Right lobe of liver (tissue), 6 donors: ENCODE results near the gene PROZ. TPM values are rescaled to one million over a fixed set of nuclear protein-coding genes. Genes with fewer than 3 reads are reported as not detected.

Source experiments
- ATAC-seq, 4 donors: fragments of 200-7000 bp; cut with Tn5 transposase; one replicate each; pipeline ENCODE4 v1.9.1; 2020; ENCODE audit warnings: mild to moderate bottlenecking in 4 of 4, moderate library complexity in 4 of 4
- DNase-seq, 3 donors: peaks; one replicate each; pipeline ENCODE4 v3.0.0-alpha.2; 2020
- H3K27ac ChIP-seq, 3 donors: fragments of 200-600 bp; one replicate each; pipeline ENCODE4 v1.8.0; 2022
- H3K27me3 ChIP-seq, 2 donors: fragments of 200-600 bp; one replicate each; pipeline ENCODE4 v1.8.0; 2022
- H3K36me3 ChIP-seq, 4 donors: fragments of 200-600 bp; sonication (generic) in 1 of 4; one replicate each; pipeline versions ENCODE4 v1.5.1 to v1.8.0; 2017 to 2022; ENCODE audit warnings: control low read depth in 1 of 4
- H3K4me1 ChIP-seq, 4 donors: fragments of 200-600 bp; sonication (generic) in 1 of 4; one replicate each; pipeline versions ENCODE4 v1.5.1 to v1.8.0; 2017 to 2022; ENCODE audit warnings: control low read depth in 1 of 4
- H3K4me3 ChIP-seq, 3 donors: fragments of 200-600 bp; one replicate each; pipeline ENCODE4 v1.8.0; 2022
- H3K9me3 ChIP-seq, 4 donors: fragments of 200-600 bp; sonication (generic) in 1 of 4; one replicate each; pipeline versions ENCODE4 v1.5.1 to v1.8.0; 2017 to 2022; ENCODE audit warnings: control low read depth in 1 of 4
- CTCF ChIP-seq, 4 donors: fragments of 200-600 bp in 3 of 4; fragments of 450-650 bp in 1 of 4; IDR thresholded peaks; one replicate each; pipeline versions ENCODE4 v1.5.1 to v1.8.0; 2016 to 2022; ENCODE audit warnings: antibody characterized with exemption in 4 of 4, mild to moderate bottlenecking in 2 of 4
- POLR2A ChIP-seq: fragments of 450-650 bp; IDR thresholded peaks from one replicate; pipeline ENCODE4 v1.6.1; 2017; ENCODE audit warnings: antibody characterized with exemption, mild to moderate bottlenecking
- WGBS: methylation state at CpG from one replicate; pipeline ENCODE4 v1.1.6; 2018; ENCODE audit warnings: low coverage, low lambda C conversion rate; ENCODE audit not compliant: insufficient coverage; ENCODE audit errors: missing lambda C conversion rate; 5-methylcytosine and 5-hydroxymethylcytosine counted together
- intact Hi-C, 2 donors: fragments of 100-400 bp; cut with DNase I; formaldehyde crosslinking; loops; one replicate each; pipeline versions ENCODE4 v1.11.2 to v1.14.1; 2022
- total RNA-seq, 6 experiments: library from RNA; depleted of rRNA in 2 of 6; stranded (reverse); fragments of >200 nt in 2 of 6; fragmentation: NEBNext Ultra II Directional in 3 of 6; extraction: Animal tissue kit (Norgen Biotek cat#: 25700) in 3 of 6; gene quantifications; one replicate each; pipeline versions ENCODE4 v1.1.0 to v1.2.4, GENCODE V29; 2016 to 2023
- donor health status: DM: no; HTN: yes; CAD: no.
- donor health status: DM: no; HTN: no; CAD: no.
- donor health status: DM: no; HTN: no; CAD: no.
- donor health status: DM: no; HTN: yes; CAD: no.
- donor health status: DM: no; HTN: yes; CAD: no.

Gene PROZ
- total RNA-seq, 6 experiments from 2014 or later, result 11.2 to 71.2 (median 56.9) TPM

- H3K9me3 ChIP-seq, result no peaks in the 10 kb centered on the region
- H3K36me3 ChIP-seq, result peaks cover 0 to 68% (median 30%) of the 10 kb centered on the region in 4 donors
- DNase-seq, result peak in 2 of 3 donors; percentile 53 to 63
- no peaks in the 10 kb centered on the region for H3K27me3 ChIP-seq
- H3K27ac ChIP-seq, result no peak overlapping the region
- 52% methylated on average over 4 of the region's 5 CpGs for WGBS
- ATAC-seq, result peak; percentile 64 to 79 (median 70)
- intact Hi-C loops, result no loop called here
- H3K4me3 ChIP-seq, result no peak overlapping the region
- H3K4me1 ChIP-seq, result no peaks in the 10 kb centered on the region
- TF ChIP-seq CTCF (IDR thresholded peaks at IDR 0.05), result no peak
- TF ChIP-seq POLR2A, result no peak
These were observed 17.8 kb downstream of the PROZ start for GRCh38 chr13:113176280-113176679.

GRCh38 chr13:113176822-113177221 lies 18.4 kb downstream of the PROZ start:
- no peaks in the 10 kb centered on the region for H3K9me3 ChIP-seq
- H3K27me3 ChIP-seq, result no peaks in the 10 kb centered on the region
- DNase-seq, result no peak
- intact Hi-C loops, result no loop called here
- TF ChIP-seq CTCF (IDR thresholded peaks at IDR 0.05), result no peak
- TF ChIP-seq POLR2A, result no peak
- H3K4me3 ChIP-seq, result no peak overlapping the region
- WGBS, result 98% methylated on average over 6 of the region's 14 CpGs
- H3K4me1 ChIP-seq, result no peaks in the 10 kb centered on the region
- H3K36me3 ChIP-seq, result peaks cover 0 to 63% (median 28%) of the 10 kb centered on the region in 4 donors
- ATAC-seq, result no peak
- no peak overlapping the region for H3K27ac ChIP-seq

GRCh38 chr13:113178070-113178895 lies 19.8 kb downstream of the PROZ start:
- H3K4me3 ChIP-seq, result no peak overlapping the region
- no peaks in the 10 kb centered on the region for H3K27me3 ChIP-seq
- no peak for DNase-seq
- WGBS, result 76% methylated on average over 20 of the region's 25 CpGs
- intact Hi-C loops, result no loop called here
- peaks cover 0 to 3% (median 0%) of the 10 kb centered on the region in 4 donors for H3K4me1 ChIP-seq
- TF ChIP-seq CTCF (IDR thresholded peaks at IDR 0.05) (no peak), POLR2A (no peak)
- H3K36me3 ChIP-seq, result peaks cover 0 to 58% (median 30%) of the 10 kb centered on the region in 4 donors
- H3K9me3 ChIP-seq, result no peaks in the 10 kb centered on the region
- H3K27ac ChIP-seq, result no peak overlapping the region
- ATAC-seq, result no peak

- intact Hi-C loops, result no loop called here
These were observed 20.4 kb downstream of the PROZ start for GRCh38 chr13:113178896-113179167.

More at GRCh38 chr13:113178896-113179167, 20.4 kb downstream of the PROZ start:
- ATAC-seq (no peak), DNase-seq (no peak)
- Histone ChIP-seq H3K4me1 (peaks cover 0 to 8% (median 0%) of the 10 kb centered on the region in 4 donors), H3K36me3 (peaks cover 0 to 62% (median 32%) of the 10 kb centered on the region in 4 donors), H3K9me3 (no peaks in the 10 kb centered on the region), H3K27me3 (no peaks in the 10 kb centered on the region), H3K4me3 (no peak overlapping the region), H3K27ac (no peak overlapping the region)
- TF ChIP-seq CTCF (IDR thresholded peaks at IDR 0.05) (no peak), POLR2A (no peak)
- 81% methylated on average over 3 of the region's 3 CpGs for WGBS
